Measurements from ENCODE around the gene MBTPS2.

The MBTPS2 gene

GRCh38 chrX:21839334-21840192 lies at the start of gene MBTPS2 (continued):
- TF ChIP-seq ATF2 (tag by site-specific recombination; IDR thresholded peaks at IDR 0.05; ENCODE audit: low read depth), result no peak
- no peak for TF ChIP-seq ZBTB1 (tag by site-specific recombination; IDR thresholded peaks at IDR 0.05)
- peak; percentile 86 for TF ChIP-seq SP7 (tag by site-specific recombination; IDR thresholded peaks at IDR 0.05)
- peak; percentile 95 for TF ChIP-seq ZNF580 (tag by site-specific recombination; IDR thresholded peaks at IDR 0.05)
- no peak for TF ChIP-seq TSHZ1 (tag by site-specific recombination; IDR thresholded peaks at IDR 0.05; ENCODE audit: borderline replicate concordance)
- peak; percentile 94 for TF ChIP-seq ZNF639 (tag by site-specific recombination; IDR thresholded peaks at IDR 0.05)
- peak; percentile 73; the same call in 1 of the 2 replicates for TF ChIP-seq SALL2 (tag by site-specific recombination; IDR thresholded peaks at IDR 0.05; ENCODE audit: borderline replicate concordance)
- no peak for TF ChIP-seq ZNF354C (tag by site-specific recombination; IDR thresholded peaks at IDR 0.05; ENCODE audit: borderline replicate concordance, low read depth)
- 0 out of 2 replicates have a peak, but pooled peaks have one; percentile 66 for TF ChIP-seq ZNF391 (tag by site-specific recombination; IDR thresholded peaks at IDR 0.05; ENCODE audit: borderline replicate concordance, low read depth)
- TF ChIP-seq ZNF23 (tag by site-specific recombination; IDR thresholded peaks at IDR 0.05; ENCODE audit: borderline replicate concordance), result no peak
- TF ChIP-seq ZSCAN30 (tag by site-specific recombination; IDR thresholded peaks at IDR 0.05), result peak; percentile 86; the same call in 1 of the 2 replicates
- no peak for TF ChIP-seq ZSCAN16 (tag by site-specific recombination; IDR thresholded peaks at IDR 0.05)
- TF ChIP-seq EGR2 (tag by site-specific recombination; IDR thresholded peaks at IDR 0.05; ENCODE audit: low read depth), result no peak
- TF ChIP-seq INSM2 (tag by site-specific recombination; IDR thresholded peaks at IDR 0.05), result peak; percentile 74
- peak; percentile 66 for TF ChIP-seq ZNF654 (tag by site-specific recombination; IDR thresholded peaks at IDR 0.05; ENCODE audit: low read depth)
- no peak for TF ChIP-seq ZNF280D (tag by site-specific recombination; IDR thresholded peaks at IDR 0.05)
- TF ChIP-seq PRDM4 (tag by site-specific recombination; IDR thresholded peaks at IDR 0.05), result 0 out of 2 replicates have a peak, but pooled peaks have one; percentile 43
- TF ChIP-seq ZSCAN18 (tag by site-specific recombination; IDR thresholded peaks at IDR 0.05), result no peak
